GM12873 (cell line): ENCODE data around the gene PIGQ.

ENCODE experiments used
- TF ChIP-seq, protein P1 (sequence below): IDR thresholded peaks from 2 replicates; pipeline ENCODE4 v1.5.1; 2012; ENCODE audit warnings: low read depth, mild to moderate bottlenecking, moderate library complexity, low read length, control low read depth; ENCODE audit not compliant: insufficient read depth; ENCODE audit errors: missing control alignments

PIGQ gene

DNA sequence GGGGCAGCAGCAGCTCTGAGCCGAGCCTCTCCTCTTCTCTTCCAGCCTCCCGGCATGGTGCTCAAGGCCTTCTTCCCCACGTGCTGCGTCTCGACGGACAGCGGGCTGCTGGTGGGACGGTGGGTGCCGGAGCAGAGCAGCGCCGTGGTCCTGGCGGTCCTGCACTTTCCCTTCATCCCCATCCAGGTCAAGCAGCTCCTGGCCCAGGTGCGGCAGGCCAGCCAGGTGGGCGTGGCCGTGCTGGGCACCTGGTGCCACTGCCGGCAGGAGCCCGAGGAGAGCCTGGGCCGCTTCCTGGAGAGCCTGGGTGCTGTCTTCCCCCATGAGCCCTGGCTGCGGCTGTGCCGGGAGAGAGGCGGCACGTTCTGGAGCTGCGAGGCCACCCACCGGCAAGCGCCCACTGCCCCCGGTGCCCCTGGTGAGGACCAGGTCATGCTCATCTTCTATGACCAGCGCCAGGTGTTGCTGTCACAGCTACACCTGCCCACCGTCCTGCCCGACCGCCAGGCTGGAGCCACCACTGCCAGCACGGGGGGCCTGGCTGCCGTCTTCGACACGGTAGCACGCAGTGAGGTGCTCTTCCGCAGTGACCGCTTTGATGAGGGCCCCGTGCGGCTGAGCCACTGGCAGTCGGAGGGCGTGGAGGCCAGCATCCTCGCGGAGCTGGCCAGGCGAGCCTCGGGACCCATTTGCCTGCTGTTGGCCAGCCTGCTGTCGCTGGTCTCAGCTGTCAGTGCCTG lies 4.4 kb downstream of the PIGQ start:
- TF ChIP-seq, protein P1, sequence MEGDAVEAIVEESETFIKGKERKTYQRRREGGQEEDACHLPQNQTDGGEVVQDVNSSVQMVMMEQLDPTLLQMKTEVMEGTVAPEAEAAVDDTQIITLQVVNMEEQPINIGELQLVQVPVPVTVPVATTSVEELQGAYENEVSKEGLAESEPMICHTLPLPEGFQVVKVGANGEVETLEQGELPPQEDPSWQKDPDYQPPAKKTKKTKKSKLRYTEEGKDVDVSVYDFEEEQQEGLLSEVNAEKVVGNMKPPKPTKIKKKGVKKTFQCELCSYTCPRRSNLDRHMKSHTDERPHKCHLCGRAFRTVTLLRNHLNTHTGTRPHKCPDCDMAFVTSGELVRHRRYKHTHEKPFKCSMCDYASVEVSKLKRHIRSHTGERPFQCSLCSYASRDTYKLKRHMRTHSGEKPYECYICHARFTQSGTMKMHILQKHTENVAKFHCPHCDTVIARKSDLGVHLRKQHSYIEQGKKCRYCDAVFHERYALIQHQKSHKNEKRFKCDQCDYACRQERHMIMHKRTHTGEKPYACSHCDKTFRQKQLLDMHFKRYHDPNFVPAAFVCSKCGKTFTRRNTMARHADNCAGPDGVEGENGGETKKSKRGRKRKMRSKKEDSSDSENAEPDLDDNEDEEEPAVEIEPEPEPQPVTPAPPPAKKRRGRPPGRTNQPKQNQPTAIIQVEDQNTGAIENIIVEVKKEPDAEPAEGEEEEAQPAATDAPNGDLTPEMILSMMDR: no peak

DNA sequence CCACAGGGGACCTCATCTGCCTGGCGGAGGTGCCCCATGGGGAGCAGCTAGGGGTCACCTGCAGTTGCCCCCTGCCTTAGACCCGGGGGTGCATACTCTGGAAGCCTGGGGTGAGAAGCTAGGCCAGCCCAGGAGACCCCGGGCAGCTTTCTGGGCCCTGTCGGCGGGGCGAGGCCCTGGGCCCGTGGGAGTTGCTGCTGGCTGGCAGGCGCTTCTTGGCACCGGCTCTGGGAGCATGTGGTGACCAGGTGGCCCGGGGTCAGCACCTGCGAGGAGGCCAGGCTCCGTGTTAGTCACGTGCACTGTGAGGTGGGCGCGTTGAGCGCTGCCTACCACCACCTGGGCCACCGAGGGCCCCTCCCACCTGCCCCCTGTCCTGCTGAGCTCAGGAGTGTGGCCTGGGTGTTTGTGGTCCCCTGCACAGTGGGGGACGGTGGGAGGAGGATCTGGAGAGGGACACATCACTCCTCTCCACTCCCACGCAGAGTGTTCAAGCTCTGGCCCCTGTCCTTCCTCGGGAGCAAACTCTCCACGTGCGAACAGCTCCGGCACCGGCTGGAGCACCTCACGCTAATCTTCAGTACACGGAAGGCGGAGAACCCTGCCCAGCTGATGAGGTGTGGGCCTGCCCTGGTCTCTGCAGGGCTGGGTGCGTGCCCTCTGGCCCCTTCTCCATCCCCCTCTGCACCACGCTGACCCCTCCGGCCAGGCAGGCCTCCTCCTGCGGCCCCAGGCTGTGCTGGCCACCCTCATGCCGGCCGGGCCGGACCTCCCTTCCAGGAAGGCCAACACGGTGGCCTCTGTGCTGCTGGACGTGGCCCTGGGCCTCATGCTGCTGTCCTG lies 5.8 kb downstream of the PIGQ start:
- TF ChIP-seq, protein P1: no peak

DNA sequence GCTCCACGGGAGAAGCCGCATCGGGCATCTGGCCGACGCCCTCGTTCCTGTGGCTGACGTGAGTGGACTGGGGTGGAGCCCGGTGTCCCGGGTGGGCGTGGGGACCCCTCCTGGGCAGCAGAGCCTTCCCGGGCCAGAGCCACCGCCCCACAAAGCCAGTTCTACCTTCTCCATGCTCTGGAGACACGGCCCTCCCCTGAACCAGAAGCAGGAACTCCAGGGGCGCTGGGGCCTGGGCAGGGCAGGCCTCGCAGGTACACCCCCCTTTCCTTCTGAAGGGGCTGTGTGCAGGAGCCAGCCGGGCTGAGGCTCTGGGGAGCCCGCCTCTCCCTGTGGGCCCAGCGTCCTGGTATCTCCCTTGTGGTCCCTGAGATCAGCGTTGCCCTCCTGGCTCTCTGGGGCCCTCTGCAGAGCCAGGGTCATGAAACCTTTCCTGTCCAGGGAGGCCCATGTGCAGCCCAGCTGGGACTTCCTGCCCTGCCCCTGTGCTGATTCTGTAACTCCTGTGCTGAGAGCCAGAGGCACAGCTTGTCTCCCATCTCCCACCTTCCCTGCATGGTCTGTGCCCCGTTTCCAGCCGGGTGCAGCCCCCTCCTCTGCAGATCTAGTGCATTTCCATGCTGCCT lies 6.5 kb downstream of the PIGQ start:
- TF ChIP-seq, protein P1: no peak

DNA sequence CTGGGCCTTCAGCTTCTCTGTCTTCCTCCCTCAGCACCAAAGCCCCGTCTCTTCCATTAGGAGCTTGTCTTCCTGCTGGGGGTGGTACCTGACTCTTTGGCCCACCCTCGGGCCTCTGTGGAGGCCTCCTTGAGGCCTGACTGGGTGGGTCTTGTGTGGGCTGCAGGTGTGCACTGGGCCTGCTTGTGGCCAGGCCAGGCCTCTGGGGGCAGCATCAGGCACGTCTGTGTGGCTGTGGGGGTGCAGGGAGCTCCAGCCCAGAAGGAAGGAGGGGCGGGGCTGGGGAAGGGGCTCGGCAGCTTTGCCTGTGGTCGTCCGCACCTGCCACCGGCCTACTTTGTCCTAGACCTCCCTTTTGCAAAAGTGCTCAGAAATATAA lies 7.0 kb downstream of the PIGQ start:
- TF ChIP-seq, protein P1: no peak

DNA sequence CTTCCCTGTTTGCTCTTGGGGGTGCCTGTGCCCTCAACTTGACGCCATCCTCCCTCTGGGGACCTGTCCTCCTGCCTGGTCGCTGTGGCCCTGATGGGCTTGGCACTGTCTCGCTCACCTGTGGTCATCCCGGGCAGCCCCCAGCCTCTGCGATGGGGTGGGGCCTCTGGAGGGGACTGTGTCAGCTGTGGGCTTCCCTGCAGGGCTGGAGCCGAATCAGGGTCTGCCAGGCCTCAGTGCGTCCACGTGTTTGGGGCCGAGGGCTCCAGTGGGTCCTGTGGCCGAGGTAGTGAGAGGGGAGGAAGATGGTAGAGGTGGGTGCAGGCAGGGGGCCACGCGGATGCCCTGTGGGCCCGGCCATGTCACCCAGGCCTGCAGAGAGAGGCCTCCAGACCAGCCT lies 8.0 kb downstream of the PIGQ start:
- TF ChIP-seq, protein P1: no peak

DNA sequence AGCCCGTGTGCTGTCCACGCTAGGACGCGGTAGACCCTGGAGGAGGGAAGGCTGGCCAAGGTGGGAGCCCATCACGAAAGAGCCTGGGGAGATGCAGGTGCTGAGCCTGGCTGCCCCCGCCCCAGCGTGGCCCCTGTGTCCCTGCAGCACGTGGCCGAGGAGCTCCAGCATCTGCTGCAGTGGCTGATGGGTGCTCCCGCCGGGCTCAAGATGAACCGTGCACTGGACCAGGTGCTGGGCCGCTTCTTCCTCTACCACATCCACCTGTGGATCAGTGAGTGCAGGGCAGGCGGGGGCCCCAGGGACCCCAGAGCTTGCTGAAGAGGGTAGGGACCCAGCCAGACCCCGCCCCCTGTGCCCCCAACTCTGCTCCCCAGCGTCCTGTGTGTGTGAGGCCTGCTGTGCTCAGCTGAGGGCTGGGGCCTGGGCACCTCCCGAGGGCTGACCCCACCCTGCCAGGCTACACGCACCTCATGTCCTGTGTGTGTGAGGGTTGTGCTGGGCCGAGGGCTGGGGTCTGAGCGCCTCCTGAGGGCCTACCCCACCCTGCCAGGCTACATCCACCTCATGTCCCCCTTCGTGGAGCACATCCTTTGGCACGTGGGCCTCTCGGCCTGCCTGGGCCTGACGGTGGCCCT lies 8.6 kb downstream of the PIGQ start:
- TF ChIP-seq, protein P1: no peak

DNA sequence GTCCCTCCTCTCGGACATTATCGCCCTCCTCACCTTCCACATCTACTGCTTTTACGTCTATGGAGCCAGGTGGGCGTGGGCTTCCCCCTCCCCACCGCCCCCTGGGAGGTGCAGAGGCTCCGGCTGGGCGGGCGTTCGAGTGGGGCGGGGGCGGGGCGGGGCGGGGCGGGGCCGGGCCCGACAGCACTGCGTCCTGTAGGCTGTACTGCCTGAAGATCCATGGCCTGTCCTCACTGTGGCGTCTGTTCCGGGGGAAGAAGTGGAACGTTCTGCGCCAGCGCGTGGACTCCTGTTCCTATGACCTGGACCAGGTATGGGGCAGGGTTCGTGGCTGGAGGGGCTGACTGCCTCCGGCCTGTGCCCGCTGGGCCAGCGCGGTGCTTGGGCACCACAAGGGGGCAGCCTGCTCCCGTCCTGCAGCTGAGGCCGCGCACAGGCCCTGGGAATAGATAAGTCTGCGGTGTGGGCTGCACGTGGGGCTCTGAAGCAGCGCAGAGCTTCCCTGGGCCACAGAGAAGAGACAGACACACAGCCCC lies 9.2 kb downstream of the PIGQ start:
- TF ChIP-seq, protein P1: peak; percentile 94
